Stomach (tissue), 4 donors: ENCODE data around the gene MPC1.

Experiments used
- POLR2A ChIP-seq, 4 donors: fragments of 450-650 bp; IDR thresholded peaks; one replicate each; pipeline ENCODE4 v1.6.1; 2016; ENCODE audit warnings: antibody characterized with exemption in 4 of 4, control low read depth in 2 of 4, mild to moderate bottlenecking in 1 of 4, moderate library complexity in 1 of 4
- POLR2AphosphoS5 ChIP-seq, 3 donors: sonication (generic); formaldehyde crosslinking; IDR thresholded peaks; one replicate each; pipeline ENCODE4 v1.6.1; 2016; ENCODE audit warnings: antibody characterized with exemption in 3 of 3
- TF ChIP-seq, protein P1 (sequence below), 7 experiments: fragments of 450-650 bp in 4 of 7; fragments of 200-600 bp in 3 of 7; sonication (generic) in 3 of 7; IDR thresholded peaks; one replicate each; pipeline ENCODE4 v1.5.1; 2016 to 2019; ENCODE audit warnings: antibody characterized with exemption in 7 of 7, control low read depth in 2 of 7, mild to moderate bottlenecking in 1 of 7

DNA sequence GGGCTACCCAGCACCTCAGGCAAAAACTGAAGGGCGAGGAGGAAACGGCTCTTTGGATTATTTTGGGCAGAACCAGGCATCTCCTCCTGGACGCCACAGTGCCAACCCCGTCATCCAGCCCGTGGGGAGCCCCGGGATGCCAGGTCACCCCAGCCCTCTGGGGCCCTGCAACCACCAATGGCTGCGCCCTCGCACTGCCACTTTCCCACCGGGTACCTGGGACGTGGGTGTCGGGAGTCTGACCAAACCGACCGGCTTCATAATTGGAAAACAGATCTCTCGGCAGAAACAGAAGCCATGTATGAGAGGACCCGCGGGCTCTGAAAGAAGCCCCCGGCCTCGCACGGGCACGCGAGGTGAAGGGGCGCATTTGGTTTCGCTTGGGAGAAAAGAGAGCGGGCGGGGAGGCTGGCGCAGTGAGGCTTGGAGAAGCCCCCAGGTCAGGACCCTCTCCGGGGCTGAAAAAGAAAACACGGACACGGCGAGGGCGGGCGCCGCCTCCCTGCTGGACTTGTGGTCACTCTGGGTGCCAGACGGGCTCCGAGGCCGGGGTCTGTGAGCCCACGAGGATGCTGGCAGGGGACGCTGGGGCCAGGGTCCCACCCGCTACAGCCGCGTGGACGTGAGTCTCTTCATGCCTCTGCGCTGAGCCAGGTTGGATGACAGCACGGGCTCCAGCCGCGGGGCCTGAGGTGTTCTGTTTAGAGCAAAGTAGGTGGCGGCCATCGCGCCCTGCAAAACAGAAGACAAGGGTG is 29.6 kb upstream of the MPC1 start:
- TF ChIP-seq POLR2A (IDR thresholded peaks at IDR 0.05): no peak
- TF ChIP-seq, protein P1, sequence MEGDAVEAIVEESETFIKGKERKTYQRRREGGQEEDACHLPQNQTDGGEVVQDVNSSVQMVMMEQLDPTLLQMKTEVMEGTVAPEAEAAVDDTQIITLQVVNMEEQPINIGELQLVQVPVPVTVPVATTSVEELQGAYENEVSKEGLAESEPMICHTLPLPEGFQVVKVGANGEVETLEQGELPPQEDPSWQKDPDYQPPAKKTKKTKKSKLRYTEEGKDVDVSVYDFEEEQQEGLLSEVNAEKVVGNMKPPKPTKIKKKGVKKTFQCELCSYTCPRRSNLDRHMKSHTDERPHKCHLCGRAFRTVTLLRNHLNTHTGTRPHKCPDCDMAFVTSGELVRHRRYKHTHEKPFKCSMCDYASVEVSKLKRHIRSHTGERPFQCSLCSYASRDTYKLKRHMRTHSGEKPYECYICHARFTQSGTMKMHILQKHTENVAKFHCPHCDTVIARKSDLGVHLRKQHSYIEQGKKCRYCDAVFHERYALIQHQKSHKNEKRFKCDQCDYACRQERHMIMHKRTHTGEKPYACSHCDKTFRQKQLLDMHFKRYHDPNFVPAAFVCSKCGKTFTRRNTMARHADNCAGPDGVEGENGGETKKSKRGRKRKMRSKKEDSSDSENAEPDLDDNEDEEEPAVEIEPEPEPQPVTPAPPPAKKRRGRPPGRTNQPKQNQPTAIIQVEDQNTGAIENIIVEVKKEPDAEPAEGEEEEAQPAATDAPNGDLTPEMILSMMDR (IDR thresholded peaks at IDR 0.05): no peak
- no peak for TF ChIP-seq POLR2AphosphoS5 (IDR thresholded peaks at IDR 0.05)
